Stimulated activated naive CD4-positive, alpha-beta T cell treated with Interleukin-2 at 50 U/mL for 16 hours (primary cell): ENCODE results near the gene VENTX.

Experiments used
- DNase-seq: peaks from one replicate; lab custom pipeline; 2025; lab: John Stamatoyannopoulos, UW

The VENTX gene

DNA sequence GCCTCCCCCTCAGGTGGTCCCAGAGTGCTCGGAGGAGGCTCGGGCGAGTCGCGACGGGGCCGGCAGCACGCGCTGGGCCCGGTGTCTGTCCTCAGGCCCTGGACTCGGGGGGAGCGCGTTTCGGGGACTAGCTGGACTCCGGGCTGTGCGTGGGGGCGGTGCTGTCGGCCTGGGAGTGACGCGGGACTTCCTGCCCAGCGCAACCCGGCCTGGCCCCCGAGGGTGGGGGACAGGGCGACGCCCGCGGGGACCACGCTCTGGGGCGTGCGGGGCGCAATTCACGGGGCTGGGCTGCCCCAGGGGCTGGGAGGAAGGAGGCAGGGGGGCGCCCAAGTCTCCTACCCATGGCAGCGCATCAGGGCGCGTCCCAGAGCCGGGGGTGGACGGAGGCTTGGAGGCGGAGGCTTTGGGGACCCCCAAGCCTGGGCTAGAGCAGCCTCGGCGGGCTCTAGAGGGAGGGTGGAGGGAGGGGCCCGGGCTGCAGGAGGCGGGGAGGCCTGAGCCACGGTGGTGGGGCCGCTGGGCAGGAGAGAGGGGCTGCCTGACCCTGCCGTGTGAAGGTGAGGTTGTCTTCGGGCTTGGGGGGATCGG is 2.3 kb upstream of the VENTX start:
- no peak for DNase-seq

DNA sequence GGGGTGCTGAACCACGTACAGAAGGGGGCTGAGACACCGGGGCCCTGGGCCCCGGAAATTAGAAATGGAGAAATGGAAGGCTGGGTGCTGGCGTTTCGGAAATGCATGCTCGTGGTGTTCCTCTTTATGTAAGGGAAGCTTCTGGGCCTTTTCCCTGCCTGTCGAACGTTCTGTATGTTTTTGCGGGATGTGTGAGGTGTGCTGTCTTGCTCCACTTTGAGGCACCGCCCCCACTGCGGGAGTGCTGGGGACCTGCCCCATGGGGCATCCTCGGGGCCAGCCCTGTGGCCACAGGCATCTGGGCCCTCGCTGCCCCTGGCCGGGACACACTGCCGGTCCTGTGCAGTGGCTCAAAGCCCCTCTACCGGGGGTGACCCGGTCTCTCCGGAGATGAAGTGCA is 1.7 kb upstream of the VENTX start:
- no peak for DNase-seq

DNA sequence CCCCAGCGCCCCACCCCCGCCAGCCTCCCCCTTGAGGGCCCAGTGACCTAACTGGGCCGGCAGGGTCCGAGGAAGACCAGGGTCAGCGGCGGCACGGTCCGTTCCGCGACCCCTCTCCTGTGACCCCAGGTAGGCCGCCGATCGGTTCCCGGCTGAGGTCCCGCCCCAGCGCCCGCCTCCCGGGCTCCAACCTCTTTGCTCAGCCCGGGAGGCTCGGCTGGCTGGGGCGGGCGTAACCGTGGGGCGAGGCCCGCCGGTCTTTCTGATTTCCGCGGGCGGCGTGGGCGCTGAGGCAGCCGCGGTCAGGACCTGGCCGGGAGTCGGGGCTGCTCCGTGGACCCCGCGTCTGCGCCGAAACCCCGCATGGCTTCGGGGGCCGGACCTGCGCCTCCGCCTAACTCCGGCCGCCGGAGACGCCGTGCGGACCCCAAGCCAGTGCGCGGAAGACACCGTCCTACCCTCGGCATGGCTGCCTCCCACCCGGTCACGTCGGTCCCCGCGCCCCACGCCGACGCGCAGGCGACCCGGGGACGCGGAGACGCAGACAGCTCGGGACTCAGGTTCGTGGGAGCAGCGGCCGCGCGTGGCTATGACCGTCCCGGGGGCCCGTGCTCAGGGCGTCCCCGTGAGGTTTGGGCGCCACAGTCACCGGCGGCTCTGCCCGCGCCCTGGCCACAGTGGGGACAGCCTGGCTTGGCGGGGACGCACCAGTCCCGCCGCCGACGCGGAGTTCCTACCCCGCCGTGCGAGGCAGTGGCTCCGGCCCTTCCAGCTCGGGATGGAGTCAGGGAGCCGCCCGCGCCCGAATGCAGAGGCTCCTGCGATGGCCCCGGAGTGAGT is 1.0 kb upstream of the VENTX start:
- DNase-seq = no peak

DNA sequence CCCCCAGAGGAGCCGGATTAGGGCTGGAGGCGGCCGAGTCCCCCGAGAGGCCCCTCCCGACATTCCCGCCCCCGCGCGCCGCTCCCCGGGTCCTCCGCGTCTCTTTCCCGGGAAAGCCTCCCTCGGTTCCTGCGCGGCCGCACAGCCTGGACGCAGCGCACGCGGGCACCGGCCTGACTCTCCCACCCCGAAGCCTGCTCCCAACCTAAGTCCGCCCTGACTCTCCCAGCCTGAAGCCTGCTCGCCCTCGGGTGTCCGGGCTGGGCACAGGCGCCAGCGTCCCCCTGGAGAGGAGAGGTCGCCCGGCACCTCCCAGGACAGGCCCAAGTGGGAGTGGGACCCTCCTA is 441 bp upstream of the VENTX start:
- DNase-seq = no peak

DNA sequence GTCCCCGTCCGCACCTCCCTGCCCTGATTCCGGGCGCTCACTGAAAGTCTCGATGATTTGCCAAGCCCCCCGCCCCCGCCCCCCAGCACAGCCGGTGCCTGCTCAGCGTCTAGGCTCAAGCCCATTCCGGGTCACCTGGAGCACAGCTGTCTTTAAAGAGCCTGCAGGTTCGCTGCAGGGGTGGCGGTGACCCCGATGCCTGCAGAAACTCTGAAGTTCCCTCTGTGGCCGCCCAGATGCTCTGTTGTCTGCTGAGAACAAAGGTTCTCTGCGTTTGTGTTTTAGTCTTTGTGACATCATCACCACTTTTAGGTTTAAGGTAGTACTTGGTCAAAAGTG is 780 bp downstream of the VENTX start:
- no peak for DNase-seq

DNA sequence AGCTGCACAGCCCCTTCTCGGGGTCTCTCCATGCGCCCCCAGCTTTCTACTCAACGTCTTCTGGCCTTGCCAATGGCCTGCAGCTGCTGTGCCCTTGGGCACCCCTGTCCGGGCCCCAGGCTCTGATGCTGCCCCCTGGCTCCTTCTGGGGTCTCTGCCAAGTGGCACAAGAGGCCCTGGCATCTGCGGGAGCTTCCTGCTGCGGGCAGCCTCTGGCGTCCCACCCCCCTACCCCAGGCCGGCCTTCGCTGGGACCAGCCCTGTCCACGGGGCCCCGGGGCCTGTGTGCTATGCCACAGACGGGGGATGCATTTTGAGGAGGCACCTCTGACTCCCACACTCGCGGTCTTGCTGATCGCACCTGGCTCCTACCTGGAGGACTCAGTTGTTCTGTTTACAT is 2.3 kb downstream of the VENTX start:
- DNase-seq = no peak

DNA sequence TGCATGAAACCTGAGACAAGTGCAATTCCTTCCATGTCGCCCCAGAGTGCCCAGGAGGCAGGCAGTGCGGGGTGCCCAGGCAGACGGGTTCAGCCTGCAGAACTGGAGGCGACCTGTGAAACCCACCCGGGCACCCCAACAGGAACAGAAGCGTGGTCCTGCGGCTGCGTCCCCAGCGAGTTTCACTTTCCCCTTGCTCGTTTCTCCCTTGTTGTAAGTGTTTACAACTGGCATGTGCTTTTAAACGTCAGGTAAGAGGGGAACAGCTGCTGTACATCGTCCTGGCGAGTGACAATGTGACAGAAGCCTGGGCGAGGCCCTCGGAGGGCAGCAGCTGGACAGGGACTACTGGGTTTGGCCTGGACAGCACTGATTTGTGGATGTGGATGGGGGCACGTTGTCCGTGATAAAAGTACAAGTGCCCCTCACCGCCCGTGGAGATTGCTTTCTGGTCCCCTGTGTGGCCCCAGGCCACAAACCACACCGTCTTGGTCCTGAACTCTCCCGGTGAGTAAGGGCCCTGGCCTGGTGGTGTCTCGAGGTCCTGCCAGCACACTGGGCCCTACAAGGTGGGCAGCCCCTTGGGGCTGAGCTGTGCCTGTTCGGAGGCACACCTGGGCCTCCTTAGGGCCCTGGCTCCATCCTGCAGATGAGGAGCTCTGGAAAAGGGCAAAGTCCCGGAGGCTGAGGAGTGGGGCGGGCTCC is 4.0 kb downstream of the VENTX start:
- no peak for DNase-seq

DNA sequence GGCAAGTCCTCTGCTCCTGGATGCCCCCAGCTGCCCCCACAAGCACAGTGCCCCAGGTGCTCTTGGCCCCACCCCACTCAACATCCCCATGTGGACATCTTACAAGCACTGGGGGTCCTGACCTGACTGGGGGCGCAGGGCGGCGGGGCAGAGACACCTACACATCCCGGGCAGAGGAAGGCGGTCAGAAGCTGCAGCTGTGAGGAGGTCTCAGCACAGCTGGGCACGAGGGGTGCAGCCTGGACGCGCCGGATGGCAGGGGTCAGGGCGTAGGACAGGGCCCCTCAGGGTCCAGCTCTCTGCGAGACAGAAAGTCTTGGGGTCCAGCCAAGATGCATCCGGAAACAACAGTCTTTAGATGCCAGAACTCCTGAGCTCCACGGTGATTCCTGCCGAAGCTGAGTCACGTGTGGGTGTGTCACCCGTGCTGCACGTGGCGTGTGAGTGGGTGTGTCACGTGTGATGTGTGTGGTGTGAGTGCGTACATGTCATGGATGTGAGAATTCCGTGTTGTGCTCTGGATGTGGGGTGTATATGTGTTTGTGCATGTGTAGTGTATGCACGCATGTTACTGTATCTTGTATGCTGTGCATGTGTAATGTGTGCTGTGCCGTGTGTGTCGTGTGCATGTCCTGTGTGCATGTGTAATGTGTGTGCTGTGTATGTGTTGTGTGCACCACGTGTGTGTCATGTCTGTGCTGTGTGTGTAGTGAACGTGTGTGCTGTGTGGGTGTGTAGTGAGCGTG is 5.1 kb downstream of the VENTX start:
- DNase-seq = no peak

DNA sequence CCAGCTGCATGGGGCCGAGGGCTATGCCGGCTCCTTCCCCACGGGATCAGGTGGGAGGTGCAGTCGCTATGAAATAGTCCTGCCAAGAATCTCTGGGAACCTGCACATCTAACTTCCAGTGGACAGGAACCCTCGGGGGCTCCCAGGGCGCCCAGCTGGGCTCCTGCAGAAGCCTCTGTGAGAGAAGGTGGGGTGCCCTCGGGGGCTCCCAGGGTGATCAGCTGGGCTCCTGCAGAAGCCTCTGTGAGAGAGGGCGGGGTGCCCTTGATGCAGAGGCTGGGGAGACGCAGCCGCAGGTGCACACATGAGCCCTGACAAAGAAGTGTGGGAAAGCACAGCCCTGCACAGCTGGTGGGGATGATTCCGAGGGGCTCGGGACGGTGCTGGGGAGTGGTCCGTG is 5.9 kb downstream of the VENTX start:
- no peak for DNase-seq

DNA sequence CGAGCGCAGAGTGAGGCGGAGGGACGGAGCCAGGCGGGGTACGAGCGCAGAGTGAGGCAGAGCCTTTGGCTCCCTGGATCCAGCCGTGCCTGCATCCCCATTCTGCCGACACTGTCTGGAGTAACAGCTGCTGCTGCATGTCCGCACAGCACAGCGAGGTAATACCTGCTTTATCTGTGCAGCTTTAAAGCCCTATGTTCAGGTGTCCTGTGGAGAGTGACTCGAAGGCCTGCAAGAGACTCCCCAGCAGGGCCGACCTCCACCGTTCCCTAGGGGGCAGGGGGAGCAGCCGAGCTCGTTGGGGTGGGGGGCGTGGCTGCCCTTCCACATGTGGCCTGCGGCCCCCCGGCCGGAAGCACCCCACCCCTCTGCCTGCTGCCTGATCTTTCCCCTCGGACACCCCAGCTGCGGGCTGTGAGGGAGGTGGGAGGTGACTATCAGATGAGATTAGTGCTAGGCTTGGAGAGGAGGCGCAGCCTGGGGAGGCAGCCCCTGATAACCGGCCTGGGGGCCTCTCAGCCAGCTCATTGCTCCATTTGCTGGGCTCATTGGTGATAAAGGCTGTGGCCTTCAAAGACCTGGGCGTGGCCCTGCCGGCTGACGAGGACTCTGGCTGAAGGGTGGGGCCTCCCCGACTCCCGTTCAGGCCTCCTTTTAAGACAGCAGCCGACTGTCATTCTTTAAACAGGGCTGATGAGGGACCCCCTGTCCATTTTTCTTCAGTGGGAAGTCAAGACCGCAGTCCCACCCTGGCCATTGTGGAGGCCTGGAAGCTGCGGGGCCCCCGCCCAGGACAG is 8.0 kb downstream of the VENTX start:
- no peak for DNase-seq

DNA sequence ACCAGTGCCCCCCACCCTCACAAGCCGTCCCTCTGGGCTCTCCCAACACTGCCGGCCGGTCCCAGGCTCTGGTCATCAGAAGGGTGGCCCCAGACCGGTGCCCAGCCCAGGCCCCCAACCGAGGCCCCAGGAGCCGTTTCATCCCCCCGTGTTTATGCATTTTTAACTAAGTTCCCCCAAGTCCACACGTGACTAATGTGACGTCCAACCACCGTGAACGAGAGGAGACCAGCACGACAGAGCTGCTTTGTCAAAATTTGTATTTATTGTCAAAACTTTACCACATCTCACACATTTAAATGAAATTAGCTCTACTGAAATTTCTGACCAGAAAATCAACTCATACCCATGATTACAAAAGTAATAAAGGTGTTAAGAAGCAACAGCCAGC is 8.6 kb downstream of the VENTX start:
- no peak for DNase-seq

DNA sequence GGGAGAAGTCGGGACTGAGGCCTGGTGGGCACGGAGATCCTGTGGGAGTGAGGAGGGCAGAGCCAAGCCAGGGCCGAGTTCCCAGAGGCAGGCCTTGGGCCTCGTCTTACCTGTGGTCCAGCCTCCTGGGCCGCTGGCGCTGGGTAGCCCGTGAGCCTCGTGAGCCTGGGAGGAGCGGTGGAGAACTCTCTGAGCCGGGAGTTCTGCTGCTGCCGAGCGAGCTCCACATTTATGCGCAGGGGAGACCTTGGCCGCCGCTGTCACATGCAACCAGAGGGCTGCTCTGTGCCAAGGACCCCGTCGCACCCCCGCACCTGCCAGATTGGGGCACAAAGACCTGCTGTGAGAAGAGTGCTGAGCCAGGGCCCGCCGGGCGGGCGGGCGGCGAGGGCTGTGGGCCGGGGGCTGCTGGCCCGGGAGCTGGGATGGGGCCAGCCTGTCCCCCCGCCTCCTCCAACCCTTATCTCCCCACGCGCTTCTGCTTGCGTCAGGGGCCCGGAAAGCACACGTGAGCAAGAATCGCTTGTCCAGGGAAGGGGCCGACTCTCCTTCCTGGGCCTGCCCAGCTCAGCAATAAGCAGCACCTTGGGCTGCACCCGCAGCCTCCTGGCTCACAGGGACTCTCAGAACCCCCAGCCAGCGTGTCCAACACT is 10.2 kb downstream of the VENTX start:
- no peak for DNase-seq

DNA sequence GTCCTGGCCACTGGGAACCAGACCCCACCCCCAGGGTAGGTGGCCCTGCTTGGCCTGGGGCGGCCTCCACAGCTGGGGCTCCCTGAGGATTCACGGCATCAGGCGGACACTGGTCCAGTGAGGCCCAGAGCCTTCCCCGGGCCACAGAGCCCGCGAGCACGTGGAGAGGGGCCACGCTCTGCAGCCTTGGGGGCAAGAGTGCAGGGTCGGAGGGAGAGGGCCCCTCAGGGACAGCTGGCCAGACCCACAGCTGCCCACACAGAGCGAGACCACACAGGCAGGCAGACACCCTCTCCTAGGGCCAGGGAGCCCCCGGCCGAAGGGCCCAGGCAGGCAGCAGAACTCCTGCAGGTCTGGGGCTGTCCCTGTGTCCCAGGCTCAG is 10.7 kb downstream of the VENTX start:
- no peak for DNase-seq

DNA sequence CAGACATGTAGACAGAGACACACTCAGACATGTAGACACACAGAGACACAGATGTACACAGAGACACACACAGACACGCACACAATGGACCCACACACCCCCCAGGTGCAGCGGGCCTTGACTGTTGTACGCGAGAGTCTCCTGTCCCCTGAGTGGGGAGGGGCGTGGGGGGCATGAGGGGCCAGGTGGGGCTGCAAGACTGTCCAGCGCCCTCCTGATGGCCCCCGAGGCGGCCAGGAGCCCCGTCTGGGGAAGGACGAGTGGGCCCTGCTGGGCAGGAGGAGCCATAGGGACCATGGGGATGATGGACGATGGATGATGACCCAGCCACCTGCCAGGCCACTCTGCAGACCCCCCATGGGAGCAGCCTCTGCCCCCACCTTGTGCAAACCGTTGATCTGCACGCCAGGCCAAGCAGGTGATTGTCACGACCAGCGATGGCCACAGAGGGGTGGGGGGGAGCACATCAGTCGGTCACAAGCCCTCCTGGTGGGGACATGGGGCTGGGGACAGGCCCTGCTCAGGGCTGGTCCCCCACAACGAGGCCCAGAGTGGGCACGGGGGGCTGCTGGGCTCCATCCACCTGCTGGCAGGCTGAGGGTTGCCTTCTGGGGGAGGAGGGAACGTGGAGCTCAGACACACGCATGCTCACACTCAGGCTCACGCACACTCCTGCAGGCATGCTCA is 11.6 kb downstream of the VENTX start:
- no peak for DNase-seq

DNA sequence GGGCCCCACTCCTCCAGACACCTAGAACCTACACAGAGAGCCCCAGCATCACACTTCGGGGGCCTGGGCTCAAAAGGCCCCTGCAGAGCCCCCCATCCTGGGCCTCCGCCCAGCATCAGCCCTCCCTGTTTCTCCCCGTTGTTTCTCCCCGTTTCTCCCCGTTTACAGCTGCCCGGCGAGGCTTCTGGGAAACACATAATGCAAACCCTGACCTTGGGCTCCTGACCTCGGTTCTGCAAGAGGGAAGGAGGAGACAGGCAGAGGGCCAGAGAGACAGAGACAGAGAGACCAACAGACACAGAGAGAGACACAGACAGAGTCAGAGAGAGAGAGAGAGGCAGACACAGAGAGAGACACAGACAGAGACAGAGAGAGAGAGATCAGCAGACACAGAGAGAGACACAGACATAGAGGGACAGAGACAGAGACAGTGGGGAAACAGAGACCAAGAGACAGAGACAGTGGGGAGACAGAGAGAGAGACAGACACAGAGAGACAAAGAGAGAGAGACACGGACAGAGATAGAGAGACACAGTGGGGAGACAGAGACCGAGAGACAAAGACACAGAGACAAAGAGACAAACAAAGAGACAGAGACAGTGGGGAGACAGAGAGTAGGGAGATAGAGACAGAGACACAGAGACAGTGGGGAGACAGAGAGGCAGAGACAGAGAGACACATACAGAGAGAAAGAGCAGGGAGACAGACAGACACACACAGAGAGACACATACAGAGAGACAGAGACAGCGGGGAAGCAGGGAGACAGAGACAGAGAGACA is 12.5 kb downstream of the VENTX start:
- DNase-seq = no peak

DNA sequence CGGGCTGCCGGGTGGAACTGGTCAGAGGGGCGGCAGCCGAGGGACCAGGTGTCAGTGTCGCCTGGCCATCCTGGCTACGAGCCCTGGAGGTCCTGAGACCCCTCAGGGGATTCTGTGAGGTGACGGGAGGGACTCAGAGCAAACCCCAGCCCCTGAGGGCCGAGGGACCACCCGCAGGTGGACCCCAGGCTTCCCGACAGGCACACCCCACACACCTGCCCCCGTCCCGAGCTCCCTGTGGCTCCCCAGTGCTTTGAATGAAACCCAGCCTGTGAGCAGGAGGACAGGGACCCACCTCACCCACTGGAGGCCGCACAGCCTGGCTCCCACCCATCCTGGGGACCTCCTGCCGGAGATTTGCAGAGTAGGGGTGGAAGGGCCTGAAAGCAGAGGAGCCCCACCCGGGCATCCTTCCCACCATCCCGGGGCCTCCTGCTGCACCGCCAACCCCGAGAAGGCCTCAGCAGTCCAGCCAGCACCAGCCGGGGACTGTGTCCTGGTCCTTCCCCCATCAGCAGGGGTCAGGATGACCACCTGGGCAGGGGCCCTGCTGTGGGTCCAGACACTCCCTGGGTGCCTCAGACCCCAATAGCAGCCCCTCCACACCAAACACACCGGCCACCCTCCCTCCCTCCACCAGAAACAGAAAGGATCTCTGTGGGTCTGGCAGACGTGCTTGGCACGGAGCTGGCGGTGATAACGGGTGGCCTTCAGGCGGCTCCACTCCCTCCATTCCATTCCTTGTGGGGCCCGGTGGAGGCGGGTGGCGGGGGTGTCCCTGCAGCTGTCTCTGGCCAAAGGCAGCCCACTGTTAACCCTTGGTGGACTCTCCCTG is 13.9 kb downstream of the VENTX start:
- DNase-seq = no peak

DNA sequence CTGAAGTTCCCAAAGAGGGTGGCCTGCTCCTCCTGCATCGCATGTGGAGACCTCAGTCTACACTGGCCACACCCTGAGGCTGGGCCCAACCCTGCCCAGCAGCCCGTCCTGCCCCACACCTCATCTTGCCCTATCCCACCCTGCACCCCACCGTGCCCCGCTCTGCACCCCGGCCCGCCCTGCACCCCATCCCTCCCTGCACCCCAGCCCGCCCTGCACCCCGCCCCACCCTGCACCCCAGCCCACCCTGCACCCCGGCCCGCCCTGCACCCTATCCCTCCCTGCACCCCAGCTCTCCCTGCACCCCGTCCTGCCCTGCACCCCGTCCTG is 14.5 kb downstream of the VENTX start:
- no peak for DNase-seq

DNA sequence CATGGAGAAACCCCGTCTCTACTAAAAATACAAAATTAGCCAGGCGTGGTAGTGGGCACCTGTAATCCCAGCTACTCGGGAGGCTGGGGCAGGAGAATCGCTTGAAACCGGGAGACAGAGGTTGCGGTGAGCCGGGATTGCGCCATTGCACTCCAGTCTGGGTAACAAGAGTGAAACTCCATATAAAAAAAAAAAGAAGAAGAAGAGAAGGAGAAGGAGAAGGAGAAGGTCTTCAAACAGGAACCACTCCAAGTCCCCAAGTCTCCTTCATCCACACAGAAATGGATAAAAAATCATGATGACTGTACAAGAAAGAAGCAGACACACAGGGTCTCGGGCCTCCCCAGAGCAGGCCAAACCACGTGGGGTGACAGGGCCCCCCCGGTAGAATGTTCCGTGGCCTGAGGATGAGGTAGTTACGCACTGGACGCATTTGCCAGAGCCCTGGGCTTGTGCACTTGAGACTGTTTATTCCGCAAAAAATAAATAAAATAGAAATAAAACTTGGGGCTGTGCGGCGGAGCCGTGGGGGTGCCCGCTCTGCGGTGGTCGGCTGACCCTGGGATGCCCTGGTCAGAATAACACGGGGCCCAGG is 15.8 kb downstream of the VENTX start:
- no peak for DNase-seq
